ENCODE measurements around the gene HLF. TPM values are rescaled to one million over a fixed set of nuclear protein-coding genes. Genes with fewer than 3 reads are reported as not detected.

Gene HLF
- total and polyA plus RNA-seq, 2 of the 4 experiments (the other 2 are of a cell fraction) = 0.18 TPM; not detected in 1

DNA sequence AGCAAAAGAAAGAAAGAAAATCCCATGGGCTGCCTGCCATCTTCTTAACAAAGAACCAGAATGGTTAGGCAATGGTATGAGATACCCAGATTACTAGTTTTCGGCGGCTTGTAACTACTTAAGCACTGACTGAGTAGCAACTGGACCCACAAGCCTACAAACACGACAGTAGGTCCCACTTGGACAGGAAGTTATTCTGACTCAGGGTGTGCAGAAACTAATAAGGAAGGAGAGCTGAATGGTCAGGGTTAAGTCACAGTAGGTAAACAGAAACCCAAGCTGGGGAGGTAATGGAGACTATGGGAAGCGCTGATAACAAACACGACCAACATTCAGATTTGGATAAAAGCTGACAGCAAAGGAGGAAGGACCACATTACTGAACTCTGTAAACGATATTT lies 10.4 kb upstream of the HLF start:
- Histone ChIP-seq H2AK9ac (replicated peaks; ENCODE audit: low read depth, low read length, poor library complexity) (no peak overlapping the region), H2BK5ac (ENCODE audit: low read depth, low read length, poor library complexity, severe bottlenecking) (no peak overlapping the region), H3K23ac (ENCODE audit: low read depth, low read length) (no peak overlapping the region), H3K36me3 (ENCODE audit: control insufficient read depth, insufficient read depth, low read length) (no peaks in the 10 kb centered on the region), H3K79me1 (ENCODE audit: low read depth in 1 of 2, low read length in 2 of 2) (no peaks in the 10 kb centered on the region), H3K27ac (ENCODE audit: insufficient read depth, low read length) (no peak overlapping the region), H2AK5ac (ENCODE audit: low read depth, low read length) (no peak overlapping the region), H3K9ac (ENCODE audit: low read depth, low read length) (no peak overlapping the region), H4K5ac (ENCODE audit: low read depth, low read length) (no peak overlapping the region), H3K4ac (ENCODE audit: low read depth, low read length) (no peak overlapping the region), H4K91ac (ENCODE audit: insufficient read depth, low read depth, low read length) (no peak overlapping the region), H3K27me3 (ENCODE audit: control insufficient read depth, insufficient read depth, low read length) (no peaks in the 10 kb centered on the region), H3K4me1 (ENCODE audit: control insufficient read depth, insufficient read depth, low read length) (no peaks in the 10 kb centered on the region), H3K18ac (ENCODE audit: low read depth, low read length) (no peak overlapping the region), H3K14ac (replicated peaks; ENCODE audit: low read depth, low read length) (no peak overlapping the region), H2AFZ (replicated peaks; ENCODE audit: low read length, poor library complexity) (no peak overlapping the region), H3K9me3 (ENCODE audit: control insufficient read depth, insufficient read depth, low read length) (no peaks in the 10 kb centered on the region), H2BK20ac (ENCODE audit: low read depth, low read length) (no peak overlapping the region), H3K9me1 (ENCODE audit: insufficient read depth, low read length) (no peaks in the 10 kb centered on the region), H3K4me3 (ENCODE audit: insufficient read depth, low read depth, low read length) (no peak overlapping the region), H3K4me2 (ENCODE audit: low read depth, low read length) (no peak overlapping the region), H2BK15ac (ENCODE audit: low read depth, low read length) (no peak overlapping the region), H3K56ac (ENCODE audit: extremely low read depth, insufficient read depth, low read length) (no peak overlapping the region), H4K8ac (ENCODE audit: low read depth in 2 of 2, low read length in 2 of 2) (no peak overlapping the region), H4K20me1 (ENCODE audit: insufficient read depth, low read length) (no peaks in the 10 kb centered on the region), H2BK120ac (ENCODE audit: low read depth, low read length) (no peak overlapping the region)
- in situ Hi-C loops (cut with MboI; ENCODE audit: low sequenced_read_pairs) = no loop called here
- no CpG with 5 or more reads among the region's 6 CpGs for WGBS, 2 experiments (ENCODE audit: extremely low coverage in 2 of 2, insufficient read length in 1 of 2)
- TF ChIP-seq, protein P1, sequence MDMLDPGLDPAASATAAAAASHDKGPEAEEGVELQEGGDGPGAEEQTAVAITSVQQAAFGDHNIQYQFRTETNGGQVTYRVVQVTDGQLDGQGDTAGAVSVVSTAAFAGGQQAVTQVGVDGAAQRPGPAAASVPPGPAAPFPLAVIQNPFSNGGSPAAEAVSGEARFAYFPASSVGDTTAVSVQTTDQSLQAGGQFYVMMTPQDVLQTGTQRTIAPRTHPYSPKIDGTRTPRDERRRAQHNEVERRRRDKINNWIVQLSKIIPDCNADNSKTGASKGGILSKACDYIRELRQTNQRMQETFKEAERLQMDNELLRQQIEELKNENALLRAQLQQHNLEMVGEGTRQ (IDR thresholded peaks at IDR 0.05; ENCODE audit: low read depth, low read length) = no peak
- TF ChIP-seq CHD1 (IDR thresholded peaks at IDR 0.05; ENCODE audit: low read depth, low read length) (no peak), RAD21 (IDR thresholded peaks at IDR 0.05; ENCODE audit: low read length) (no peak)
- CTCF ChIA-PET = no interaction called here
- ATAC-seq (ENCODE audit: low read depth) (no peak), DNase-seq (no peak)
- dilution Hi-C loops (cut with HindIII; ENCODE audit: low sequenced_read_pairs, unreplicated experiment) = no loop called here
- POLR2A ChIA-PET (ENCODE audit: unreplicated experiment) = no interaction called here
- BruUV-seq (replicated peaks) = no TSS peak
- intact Hi-C loops (cut with micrococcal nuclease) = no loop called here

All from IMR-90 (cell line).